SK-N-MC (cell line): ENCODE results near the gene GRM8.

ENCODE experiments used
- DNase-seq: peaks from one replicate; pipeline ENCODE4 v3.0.0-alpha.2; 2011; ENCODE audit warnings: low read depth, low spot score
- H3K27ac ChIP-seq: fragments of 200-600 bp; sonication (generic); 2 replicates; pipeline ENCODE4 v1.5.1; 2016; ENCODE audit warnings: mixed run types
- H3K36me3 ChIP-seq: fragments of 200-600 bp; sonication (generic); 2 replicates; pipeline ENCODE4 v1.6.1; 2017; ENCODE audit warnings: antibody characterized with exemption, low read length, mixed read lengths; ENCODE audit not compliant: insufficient read depth
- H3K4me3 ChIP-seq: fragments of 200-600 bp; sonication (generic); 2 replicates; pipeline ENCODE4 v1.5.1; 2016
- H3K9ac ChIP-seq: fragments of 200-600 bp; sonication (generic); 2 replicates; pipeline ENCODE4 v1.8.0; 2017; ENCODE audit warnings: mixed run types, mixed read lengths; ENCODE audit not compliant: insufficient read length
- H3K9me3 ChIP-seq: fragments of 200-600 bp; sonication (generic); 2 replicates; pipeline ENCODE4 v1.6.1; 2017; ENCODE audit warnings: low read depth, mild to moderate bottlenecking, antibody characterized with exemption, low read length, moderate library complexity, mixed read lengths
- EZH2 ChIP-seq: fragments of 200-600 bp; sonication (generic); IDR thresholded peaks from one replicate; pipeline ENCODE4 v1.6.1; 2017; ENCODE audit warnings: antibody characterized with exemption
- FOXP2 ChIP-seq: optimal IDR thresholded peaks from 2 replicates; pipeline ENCODE3; 2011; ENCODE audit warnings: mild to moderate bottlenecking, moderate library complexity; ENCODE audit not compliant: insufficient read depth; ENCODE audit errors: extremely low read length, control extremely low read depth
- POLR2AphosphoS5 ChIP-seq: IDR thresholded peaks from 2 replicates; pipeline ENCODE4 v1.6.1; 2012; ENCODE audit warnings: mild to moderate bottlenecking, low read depth, low read length, borderline replicate concordance

Gene GRM8

GRCh38 chr7:126569402-126569801, 683.3 kb downstream of the GRM8 start:
- no peak overlapping the region for H3K27ac ChIP-seq
- H3K4me3 ChIP-seq, result no peak overlapping the region
- TF ChIP-seq FOXP2 (no peak), EZH2 (no peak), POLR2AphosphoS5 (no peak)
- no peak overlapping the region for H3K9ac ChIP-seq
- H3K36me3 ChIP-seq, result no peaks in the 10 kb centered on the region
- H3K9me3 ChIP-seq, result no peaks in the 10 kb centered on the region
- no peak for DNase-seq

GRCh38 chr7:126557271-126557670, 695.5 kb downstream of the GRM8 start:
- no peak for TF ChIP-seq POLR2AphosphoS5
- TF ChIP-seq FOXP2, result no peak
- TF ChIP-seq EZH2, result no peak
- H3K27ac ChIP-seq, result no peak overlapping the region
- DNase-seq, result no peak
- no peak overlapping the region for H3K9ac ChIP-seq
- no peaks in the 10 kb centered on the region for H3K9me3 ChIP-seq
- no peaks in the 10 kb centered on the region for H3K36me3 ChIP-seq
- H3K4me3 ChIP-seq, result no peak overlapping the region

GRCh38 chr7:126541406-126541805, 711.3 kb downstream of the GRM8 start:
- TF ChIP-seq POLR2AphosphoS5 (no peak), FOXP2 (no peak), EZH2 (no peak)
- no peaks in the 10 kb centered on the region for H3K9me3 ChIP-seq
- no peaks in the 10 kb centered on the region for H3K36me3 ChIP-seq

GRCh38 chr7:126535176-126535575, 717.6 kb downstream of the GRM8 start:
- Histone ChIP-seq H3K9ac (no peak overlapping the region), H3K36me3 (no peaks in the 10 kb centered on the region), H3K4me3 (no peak overlapping the region), H3K27ac (no peak overlapping the region), H3K9me3 (no peaks in the 10 kb centered on the region)
- DNase-seq, result no peak
- TF ChIP-seq POLR2AphosphoS5 (no peak), EZH2 (no peak), FOXP2 (no peak)

More at GRCh38 chr7:126541406-126541805, 711.3 kb downstream of the GRM8 start:
- H3K4me3 ChIP-seq, result no peak overlapping the region
- no peak for DNase-seq
- H3K9ac ChIP-seq, result no peak overlapping the region
- no peak overlapping the region for H3K27ac ChIP-seq

- Histone ChIP-seq H3K9ac (no peak overlapping the region), H3K27ac (no peak overlapping the region), H3K4me3 (no peak overlapping the region), H3K9me3 (no peaks in the 10 kb centered on the region), H3K36me3 (no peaks in the 10 kb centered on the region)
- no peak for DNase-seq
- TF ChIP-seq EZH2 (no peak), POLR2AphosphoS5 (no peak), FOXP2 (no peak)
Observed at GRCh38 chr7:126533715-126534114, 719.0 kb downstream of the GRM8 start.

- Histone ChIP-seq H3K9ac (no peak overlapping the region), H3K27ac (no peak overlapping the region), H3K4me3 (no peak overlapping the region), H3K36me3 (no peaks in the 10 kb centered on the region), H3K9me3 (no peaks in the 10 kb centered on the region)
- DNase-seq, result no peak
- TF ChIP-seq EZH2, result no peak
- no peak for TF ChIP-seq POLR2AphosphoS5
- TF ChIP-seq FOXP2, result no peak
Observed at GRCh38 chr7:126529833-126530232, 722.9 kb downstream of the GRM8 start.

- no peaks in the 10 kb centered on the region for H3K9me3 ChIP-seq
- no peak for TF ChIP-seq FOXP2
- no peak for TF ChIP-seq POLR2AphosphoS5
- no peak for TF ChIP-seq EZH2
- H3K9ac ChIP-seq, result no peak overlapping the region
- no peak for DNase-seq
- H3K36me3 ChIP-seq, result no peaks in the 10 kb centered on the region
- H3K27ac ChIP-seq, result no peak overlapping the region
- H3K4me3 ChIP-seq, result no peak overlapping the region
Observed at GRCh38 chr7:126529254-126529653, 723.5 kb downstream of the GRM8 start.

GRCh38 chr7:126525906-126526305, 726.8 kb downstream of the GRM8 start:
- H3K27ac ChIP-seq, result no peak overlapping the region
- no peak overlapping the region for H3K9ac ChIP-seq
- H3K4me3 ChIP-seq, result no peak overlapping the region
- no peaks in the 10 kb centered on the region for H3K9me3 ChIP-seq
- DNase-seq, result no peak
- TF ChIP-seq POLR2AphosphoS5, result no peak
- TF ChIP-seq EZH2, result no peak
- TF ChIP-seq FOXP2, result no peak
- H3K36me3 ChIP-seq, result no peaks in the 10 kb centered on the region

- DNase-seq, result no peak
- no peak overlapping the region for H3K27ac ChIP-seq
- TF ChIP-seq EZH2 (no peak), FOXP2 (no peak), POLR2AphosphoS5 (no peak)
- no peaks in the 10 kb centered on the region for H3K36me3 ChIP-seq
- no peaks in the 10 kb centered on the region for H3K9me3 ChIP-seq
- no peak overlapping the region for H3K9ac ChIP-seq
- no peak overlapping the region for H3K4me3 ChIP-seq
Observed at GRCh38 chr7:126524967-126525366, 727.8 kb downstream of the GRM8 start.

GRCh38 chr7:126511046-126511445, 741.7 kb downstream of the GRM8 start:
- no peak overlapping the region for H3K27ac ChIP-seq
- no peak for DNase-seq
- TF ChIP-seq POLR2AphosphoS5 (no peak), FOXP2 (no peak), EZH2 (no peak)

More at GRCh38 chr7:126511046-126511445, 741.7 kb downstream of the GRM8 start:
- Histone ChIP-seq H3K4me3 (no peak overlapping the region), H3K9me3 (no peaks in the 10 kb centered on the region), H3K9ac (no peak overlapping the region), H3K36me3 (no peaks in the 10 kb centered on the region)
